Dedifferentiated amniotic fluid mesenchymal stem cell (primary cell): ENCODE data around the gene LIG3.
"Not testable (repeated sequence)": the region's sequence is repeated elsewhere in the genome, so short reads cannot be mapped to it uniquely, and the experiment has no call there.

Experiments
- DNase-seq: peaks from one replicate; pipeline ENCODE4 v3.0.0-alpha.2; 2016; ENCODE audit errors: extremely low spot score

Gene LIG3

GRCh38 chr17:35041390-35041789 is 61.1 kb downstream of the LIG3 start:
- DNase-seq: no peak

- DNase-seq: no peak
These were observed 63.9 kb downstream of the LIG3 start for GRCh38 chr17:35044181-35044580.

GRCh38 chr17:35045458-35045979 is 65.2 kb downstream of the LIG3 start:
- not testable (repeated sequence) for DNase-seq

DNA sequence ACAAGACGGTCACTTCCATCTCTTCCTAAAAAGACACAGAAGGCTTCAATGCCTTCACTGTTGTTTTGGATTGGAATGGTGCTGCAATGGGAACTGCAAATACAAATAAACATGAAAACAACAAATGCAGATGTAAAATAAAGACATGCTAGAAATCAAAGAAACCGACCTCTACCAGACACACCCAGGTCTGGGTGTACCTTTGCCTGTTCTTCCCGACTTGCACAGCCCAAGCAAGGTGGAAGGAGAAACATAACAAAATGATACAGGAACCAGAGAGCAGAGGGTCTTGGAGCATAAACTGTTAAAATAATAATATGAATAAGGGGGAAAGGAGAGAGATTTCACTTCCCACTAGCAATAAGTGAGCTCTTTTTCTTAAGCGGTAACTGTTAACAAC is 65.9 kb downstream of the LIG3 start:
- DNase-seq: no peak

DNA sequence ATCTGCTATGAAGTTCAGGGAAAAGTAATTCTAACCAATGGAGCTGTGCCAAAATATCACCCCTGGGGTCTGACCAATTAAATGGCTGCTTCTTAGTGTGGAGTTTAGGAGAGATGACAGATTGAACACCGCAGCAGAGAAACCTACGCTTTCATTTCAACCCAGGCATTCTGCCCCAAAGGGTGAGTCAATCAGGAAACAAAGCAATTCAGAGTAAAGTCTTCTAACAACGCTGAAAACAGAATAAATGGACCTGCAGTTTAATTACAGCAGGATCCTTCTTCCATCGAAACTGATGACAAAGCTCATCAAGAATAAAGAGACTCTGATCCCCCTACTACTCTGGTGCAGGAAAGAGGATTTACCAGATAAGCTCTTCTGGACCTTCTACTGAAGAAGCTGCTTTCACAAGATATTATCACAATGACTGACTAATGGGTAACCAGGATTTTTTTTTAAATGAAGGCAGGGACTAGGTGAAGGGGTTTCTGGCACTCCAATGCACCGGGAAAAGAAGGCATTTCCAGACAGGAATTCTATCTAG is 66.5 kb downstream of the LIG3 start:
- DNase-seq: no peak

GRCh38 chr17:35048685-35049379 is 68.5 kb downstream of the LIG3 start:
- no peak for DNase-seq

DNA sequence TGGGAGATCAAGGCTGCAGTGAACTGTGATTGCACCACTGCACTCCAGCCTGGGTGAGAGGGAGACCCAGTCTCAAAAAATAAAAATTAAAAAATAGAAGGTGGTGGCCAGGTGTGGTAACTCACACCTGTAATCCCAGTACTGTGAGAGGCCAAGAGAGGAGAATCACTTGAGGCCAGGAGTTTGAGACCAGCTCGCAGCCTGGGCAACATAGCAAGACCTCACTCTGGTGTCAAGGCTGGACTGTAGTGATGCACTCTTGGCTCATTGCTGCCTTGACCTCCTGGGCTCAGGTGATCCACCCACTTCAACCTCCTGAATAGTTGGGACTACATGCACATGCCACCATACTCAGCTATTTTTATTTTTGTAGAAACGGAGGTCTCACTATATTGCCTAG is 69.9 kb downstream of the LIG3 start:
- no peak for DNase-seq

DNA sequence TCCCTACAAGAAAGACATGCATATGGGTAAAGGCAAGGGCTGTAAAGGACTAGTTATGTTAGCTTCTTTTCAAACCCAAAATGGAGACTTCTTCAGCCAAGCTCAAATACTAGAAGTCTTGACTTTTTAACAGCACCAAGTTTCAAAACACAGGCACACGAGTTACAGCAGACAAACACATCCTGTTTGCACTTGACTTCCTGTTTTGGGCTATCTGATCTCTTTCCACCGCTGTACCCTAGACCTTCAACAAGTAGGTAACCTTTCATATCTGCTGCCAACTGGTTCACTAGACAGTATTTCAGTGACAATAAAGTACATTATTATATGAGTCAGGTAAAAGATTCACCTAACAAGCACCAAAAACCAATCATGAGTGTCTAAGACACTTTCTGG is 70.9 kb downstream of the LIG3 start:
- DNase-seq: no peak

- DNase-seq: no peak
These were observed 71.4 kb downstream of the LIG3 start for GRCh38 chr17:35051579-35052240.

DNA sequence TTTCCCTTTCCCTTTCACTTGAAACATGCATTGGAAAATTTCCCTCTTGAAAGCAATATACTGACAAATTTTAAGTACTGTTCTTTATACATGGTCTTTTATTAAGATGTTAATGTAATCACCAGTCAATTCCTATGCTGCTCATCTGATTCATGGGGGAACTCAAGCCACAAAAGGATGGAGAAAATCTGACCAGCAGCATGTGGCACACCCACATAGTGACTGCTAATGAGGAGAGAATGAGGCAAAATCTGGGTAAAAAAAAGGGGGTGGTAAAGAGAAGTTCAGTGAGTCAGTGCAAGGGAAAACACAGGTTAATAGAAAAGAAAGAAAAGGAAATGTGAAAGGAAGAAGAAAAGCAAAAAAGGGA is 71.9 kb downstream of the LIG3 start:
- DNase-seq: no peak

- no peak for DNase-seq
These were observed 72.5 kb downstream of the LIG3 start for GRCh38 chr17:35052780-35053179.

GRCh38 chr17:35053204-35053603 is 72.9 kb downstream of the LIG3 start:
- DNase-seq: no peak

- DNase-seq: no peak
These were observed 75.7 kb downstream of the LIG3 start for GRCh38 chr17:35056013-35056412.

GRCh38 chr17:35057332-35057915 is 77.1 kb downstream of the LIG3 start:
- no peak for DNase-seq
